H1 (cell line): ENCODE data around the gene CDC5L. TPM values are rescaled to one million over a fixed set of nuclear protein-coding genes. Genes with fewer than 3 reads are reported as not detected.

ENCODE experiments used
- CTCF ChIA-PET: fragments of 300-600 bp; sonication (Branson Sonifier 250); formaldehyde crosslinking; loops from one replicate; lab custom pipeline; 2021; ENCODE audit not compliant: partially characterized antibody; lab: Charles Lee
- POLR2A ChIA-PET: fragments of 300-600 bp; sonication (Branson Sonifier 250); formaldehyde crosslinking; loops from one replicate; lab custom pipeline; 2021; ENCODE audit warnings: inconsistent platforms; ENCODE audit not compliant: partially characterized antibody; lab: Charles Lee
- DNase-seq, 2 experiments: peaks; one replicate each; pipeline versions ENCODE4 v3.0.0 to v3.0.0-alpha.2; 2010 to 2022; ENCODE audit warnings: low spot score in 2 of 2, low read depth in 1 of 2, mixed read lengths in 1 of 2
- FAIRE-seq: peaks from 2 replicates; lab custom pipeline; 2011; peaks lifted over from hg19 to GRCh38; lab: Jason Lieb, UNC
- H2AFZ ChIP-seq: 2 replicates; pipeline ENCODE4 v1.8.1; 2012; ENCODE audit warnings: low read length, inconsistent platforms
- H2AK5ac ChIP-seq: 2 replicates; pipeline ENCODE4 v1.6.1; 2013; ENCODE audit warnings: low read depth, low read length
- H2BK120ac ChIP-seq: replicated peaks from 2 replicates; pipeline ENCODE3; 2013; ENCODE audit warnings: low read depth, low read length, inconsistent platforms
- H2BK12ac ChIP-seq: 2 replicates; pipeline ENCODE4 v1.6.1; 2013; ENCODE audit warnings: low read depth, low read length
- H2BK15ac ChIP-seq: 2 replicates; pipeline ENCODE4 v1.6.1; 2013; ENCODE audit warnings: low read length
- H2BK20ac ChIP-seq: 2 replicates; pipeline ENCODE4 v1.6.1; 2013; ENCODE audit warnings: low read length
- H2BK5ac ChIP-seq: 2 replicates; pipeline ENCODE4 v1.6.1; 2013; ENCODE audit warnings: low read depth, low read length
- H3K14ac ChIP-seq: 2 replicates; pipeline ENCODE4 v1.6.1; 2013; ENCODE audit warnings: inconsistent platforms; ENCODE audit not compliant: insufficient read length
- H3K18ac ChIP-seq: 2 replicates; pipeline ENCODE4 v1.6.1; 2013; ENCODE audit warnings: low read length; ENCODE audit errors: extremely low read depth
- H3K23ac ChIP-seq: 2 replicates; pipeline ENCODE4 v1.6.1; 2013; ENCODE audit warnings: inconsistent platforms; ENCODE audit not compliant: insufficient read length
- H3K23me2 ChIP-seq: 2 replicates; pipeline ENCODE4 v1.6.1; 2013; ENCODE audit warnings: low read depth, low read length
- H3K27ac ChIP-seq: 2 replicates; pipeline ENCODE4 v1.6.1; 2011; ENCODE audit warnings: low read depth, low read length, inconsistent platforms
- H3K27me3 ChIP-seq, 4 experiments: replicated peaks in 1 of 4; 1 replicate in 1 of 4; 2 replicates in 3 of 4; pipeline versions ENCODE4 v1.6.1 to v1.8.1; 2011 to 2013; ENCODE audit warnings: low read length in 3 of 4, mild to moderate bottlenecking in 3 of 4, inconsistent platforms in 2 of 4, mixed read lengths in 2 of 4, moderate library complexity in 1 of 4; ENCODE audit not compliant: control insufficient read depth in 3 of 4, insufficient read depth in 3 of 4; ENCODE audit errors: extremely low read depth in 1 of 4
- H3K36me3 ChIP-seq, 4 experiments: 2 replicates each; pipeline versions ENCODE4 v1.6.1 to v1.8.1; 2011 to 2013; ENCODE audit warnings: mild to moderate bottlenecking in 4 of 4, low read length in 3 of 4, moderate library complexity in 2 of 4, control low read depth in 1 of 4, inconsistent platforms in 1 of 4; ENCODE audit not compliant: insufficient read depth in 4 of 4, control insufficient read depth in 2 of 4
- H3K4ac ChIP-seq: replicated peaks from 2 replicates; pipeline ENCODE3; 2013; ENCODE audit warnings: low read length, low read depth, mixed read lengths, inconsistent platforms; ENCODE audit not compliant: insufficient read length
- H3K4me1 ChIP-seq, 4 experiments: replicated peaks in 1 of 4; 1 replicate in 1 of 4; 2 replicates in 3 of 4; pipeline versions ENCODE4 v1.6.1 to v1.8.1; 2011 to 2013; ENCODE audit warnings: low read length in 3 of 4, inconsistent platforms in 2 of 4, mixed read lengths in 1 of 4; ENCODE audit not compliant: insufficient read depth in 4 of 4, control insufficient read depth in 3 of 4
- H3K4me2 ChIP-seq, 2 experiments: 2 replicates each; pipeline versions ENCODE4 v1.6.1 to v1.8.1; 2011 to 2013; ENCODE audit warnings: low read depth in 2 of 2, low read length in 2 of 2, control low read depth in 1 of 2, inconsistent platforms in 1 of 2, mild to moderate bottlenecking in 1 of 2; ENCODE audit not compliant: insufficient read depth in 1 of 2
- H3K4me3 ChIP-seq, 4 experiments: fragments of 200-600, 300-600 bp in 1 of 4; sonication (generic), shearing (Covaris generic), sonication (Bioruptor Twin) in 1 of 4; 2 replicates each; pipeline versions ENCODE4 v1.5.1 to v1.8.1; 2011 to 2016; ENCODE audit warnings: low read length in 4 of 4, low read depth in 3 of 4, control low read depth in 2 of 4, inconsistent platforms in 2 of 4, mild to moderate bottlenecking in 2 of 4, mixed read lengths in 1 of 4, moderate library complexity in 1 of 4; ENCODE audit not compliant: insufficient read depth in 2 of 4; ENCODE audit errors: extremely low read depth in 1 of 4
- H3K56ac ChIP-seq: replicated peaks from 2 replicates; pipeline ENCODE3; 2013; ENCODE audit warnings: low read depth, mild to moderate bottlenecking, mixed read lengths, low read length, inconsistent platforms; ENCODE audit not compliant: insufficient read length
- H3K79me1 ChIP-seq: 2 replicates; pipeline ENCODE4 v1.6.1; 2013; ENCODE audit warnings: low read depth, low read length, control low read depth
- H3K79me2 ChIP-seq, 2 experiments: 2 replicates each; pipeline versions ENCODE4 v1.6.1 to v1.8.1; 2012 to 2013; ENCODE audit warnings: low read length in 2 of 2, mild to moderate bottlenecking in 2 of 2, inconsistent platforms in 1 of 2; ENCODE audit not compliant: insufficient read depth in 2 of 2, control insufficient read depth in 1 of 2
- H3K9ac ChIP-seq, 4 experiments: replicated peaks in 1 of 4; 1 replicate in 1 of 4; 2 replicates in 3 of 4; pipeline versions ENCODE4 v1.6.1 to v1.8.1; 2011 to 2013; ENCODE audit warnings: low read depth in 3 of 4, low read length in 3 of 4, control low read depth in 2 of 4, mild to moderate bottlenecking in 2 of 4, moderate library complexity in 2 of 4, inconsistent platforms in 1 of 4; ENCODE audit errors: extremely low read depth in 1 of 4
- H3K9me3 ChIP-seq, 2 experiments: 2 replicates each; pipeline versions ENCODE4 v1.6.1 to v1.8.1; 2012 to 2013; ENCODE audit warnings: mild to moderate bottlenecking in 2 of 2, moderate library complexity in 2 of 2, control low read depth in 1 of 2, inconsistent platforms in 1 of 2, low read depth in 1 of 2, low read length in 1 of 2, mixed read lengths in 1 of 2; ENCODE audit not compliant: insufficient read depth in 2 of 2
- H4K20me1 ChIP-seq, 2 experiments: replicated peaks in 1 of 2; 2 replicates each; pipeline versions ENCODE3 to v1.8.1; 2011 to 2013; ENCODE audit warnings: inconsistent platforms in 2 of 2, low read length in 2 of 2, mild to moderate bottlenecking in 1 of 2; ENCODE audit not compliant: insufficient read depth in 2 of 2, control insufficient read depth in 1 of 2
- H4K5ac ChIP-seq: 2 replicates; pipeline ENCODE4 v1.6.1; 2013; ENCODE audit warnings: low read length, low read depth, mixed read lengths, inconsistent platforms; ENCODE audit not compliant: insufficient read length
- H4K8ac ChIP-seq: 2 replicates; pipeline ENCODE4 v1.8.0; 2013; ENCODE audit warnings: mild to moderate bottlenecking, moderate library complexity, low read length, inconsistent platforms; ENCODE audit not compliant: insufficient read depth; ENCODE audit errors: extremely low read depth
- H4K91ac ChIP-seq: replicated peaks from 2 replicates; pipeline ENCODE3; 2013; ENCODE audit warnings: low read length, mixed read lengths, inconsistent platforms; ENCODE audit not compliant: insufficient read length
- BCL11A ChIP-seq, 2 experiments: IDR thresholded peaks; one replicate each; pipeline ENCODE4 v1.6.1; 2011; ENCODE audit warnings: low read depth in 2 of 2, low read length in 2 of 2, mild to moderate bottlenecking in 2 of 2
- CREB1 ChIP-seq: IDR thresholded peaks from 2 replicates; pipeline ENCODE4 v1.6.1; 2012; ENCODE audit warnings: inconsistent platforms
- CTBP2 ChIP-seq: IDR thresholded peaks from 2 replicates; pipeline ENCODE4 v1.7.0; 2011; ENCODE audit warnings: borderline replicate concordance, mild to moderate bottlenecking, moderate library complexity, mixed read lengths, low read length; ENCODE audit not compliant: insufficient read depth, insufficient read length
- EP300 ChIP-seq, 2 experiments: IDR thresholded peaks; 1 replicate in 1 of 2; 2 replicates in 1 of 2; pipeline ENCODE4 v1.6.1; 2011 to 2012; ENCODE audit warnings: low read depth in 2 of 2, low read length in 2 of 2, mild to moderate bottlenecking in 2 of 2, borderline replicate concordance in 1 of 2, inconsistent platforms in 1 of 2, moderate library complexity in 1 of 2
- HDAC2 ChIP-seq, 2 experiments: fragments of 300-600 bp in 1 of 2; sonication (generic) in 1 of 2; IDR thresholded peaks; 2 replicates each; pipeline ENCODE4 v1.6.1; 2011 to 2012; ENCODE audit warnings: low read depth in 2 of 2, low read length in 2 of 2, mild to moderate bottlenecking in 2 of 2, moderate library complexity in 2 of 2, borderline replicate concordance in 1 of 2, inconsistent platforms in 1 of 2
- POLR2AphosphoS5 ChIP-seq: IDR thresholded peaks from 2 replicates; pipeline ENCODE4 v1.6.1; 2011; ENCODE audit warnings: low read depth, low read length
- RNF2 ChIP-seq: fragments of 200-900, 300-1000 bp; sonication (generic); IDR thresholded peaks from 2 replicates; pipeline ENCODE4 v1.7.1; 2016; ENCODE audit warnings: borderline replicate concordance, low read depth, mild to moderate bottlenecking, antibody characterized with exemption, low read length; ENCODE audit not compliant: poor library complexity, severe bottlenecking; ENCODE audit errors: missing control alignments
- SAP30 ChIP-seq: fragments of 300-600 bp; sonication (generic); IDR thresholded peaks from 2 replicates; pipeline ENCODE4 v1.7.1; 2012; ENCODE audit warnings: low read length, moderate library complexity, mild to moderate bottlenecking, inconsistent platforms; ENCODE audit not compliant: insufficient read depth, insufficient replicate concordance
- SIRT6 ChIP-seq: IDR thresholded peaks from one replicate; pipeline ENCODE4 v1.7.1; 2012; ENCODE audit warnings: low read length, inconsistent platforms
- WGBS, 2 experiments: shearing (Covaris generic) in 1 of 2; methylation state at CpG; one replicate each; pipeline versions ENCODE4 v1.1.6 to v1.1.7; 2013 to 2015; ENCODE audit warnings: low lambda C conversion rate in 2 of 2, mixed read lengths in 2 of 2, inconsistent platforms in 1 of 2, low coverage in 1 of 2, missing lambda C conversion rate in 1 of 2; ENCODE audit not compliant: insufficient replicate concordance in 2 of 2, insufficient coverage in 1 of 2, insufficient read length in 1 of 2; ENCODE audit errors: extremely low coverage in 1 of 2, missing lambda C conversion rate in 1 of 2; 5-methylcytosine and 5-hydroxymethylcytosine counted together
- polyA plus RNA-seq, 7 experiments: library from polyadenylated mRNA; depleted of rRNA in 3 of 7; stranded (reverse) in 5 of 7; unstranded in 2 of 7; fragments of >200 nt in 5 of 7; fragments of 200-250 nt in 2 of 7; gene quantifications; 1 replicate in 5 of 7; 2 replicates in 1 of 7; 4 replicates in 1 of 7; pipeline versions ENCODE4 v1.2.1 to v1.2.3, GENCODE V29; 2011 to 2013; ENCODE audit warnings: missing spikeins in 2 of 7, mixed read lengths in 2 of 7
- total RNA-seq: library from RNA; stranded (reverse); fragmentation: NEBNext Ultra II Directional; extraction: Animal tissue kit (Norgen Biotek cat#: 25700); gene quantifications from 2 replicates; pipeline ENCODE4 v1.2.1, GENCODE V29; 2021
- TF ChIP-seq, protein P1 (sequence below): IDR thresholded peaks from 2 replicates; pipeline ENCODE4 v1.6.1; 2012; ENCODE audit warnings: low read length, inconsistent platforms

Gene CDC5L
- total and polyA plus RNA-seq, 2 of the 8 experiments (the other 6 are each of a cell fraction or from before 2014, with no cell fraction given): 8.4 to 32.8 TPM

DNA sequence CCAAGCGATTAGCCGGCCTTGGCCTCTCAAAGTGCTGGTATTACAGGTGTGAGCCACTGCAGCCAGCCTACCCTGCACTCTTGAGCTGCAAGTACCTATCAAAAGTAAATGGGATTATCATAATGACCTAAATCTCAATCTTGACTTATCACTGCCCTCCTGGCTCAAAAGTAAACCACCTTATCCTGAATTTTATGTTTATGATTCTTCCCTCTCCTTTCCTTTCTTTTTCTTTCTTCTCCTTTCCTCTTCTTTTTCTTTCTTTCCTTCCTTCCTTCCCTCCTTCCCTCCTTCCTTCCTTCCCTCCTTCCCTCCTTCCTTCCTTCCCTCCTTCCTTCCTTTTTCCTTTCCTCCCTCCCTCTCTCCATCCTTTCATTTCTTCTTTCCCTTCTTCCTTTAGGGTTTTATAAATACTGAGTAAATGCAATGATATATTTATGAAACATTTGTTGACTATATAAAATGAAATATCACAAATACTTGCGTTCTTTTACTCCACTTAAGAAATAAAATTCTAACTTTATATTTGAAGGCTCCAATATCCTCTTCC is 24.1 kb upstream of the CDC5L start:
- Histone ChIP-seq H3K4me3 (no peak overlapping the region), H3K36me3 (no peaks in the 10 kb centered on the region), H4K8ac (no peak overlapping the region), H3K14ac (no peak overlapping the region), H3K9me3 (no peaks in the 10 kb centered on the region), H3K27ac (no peak overlapping the region), H2AFZ (no peak overlapping the region), H3K23ac (no peak overlapping the region), H2BK120ac (no peak overlapping the region), H2BK15ac (no peak overlapping the region), H2BK20ac (no peak overlapping the region), H3K56ac (no peak overlapping the region), H3K79me1 (no peaks in the 10 kb centered on the region), H3K4ac (no peak overlapping the region), H2BK12ac (no peak overlapping the region), H3K23me2 (no peaks in the 10 kb centered on the region; the same call in 1 of the 2 replicates), H3K4me2 (no peak overlapping the region), H2BK5ac (no peak overlapping the region), H2AK5ac (no peak overlapping the region), H3K79me2 (no peaks in the 10 kb centered on the region), H3K4me1 (no peaks in the 10 kb centered on the region), H3K18ac (no peak overlapping the region), H4K20me1 (no peaks in the 10 kb centered on the region), H3K9ac (no peak overlapping the region), H3K27me3 (no peaks in the 10 kb centered on the region), H4K5ac (no peak overlapping the region), H4K91ac (no peak overlapping the region)
- no peak for FAIRE-seq
- 90% methylated on average over 3 of the region's 3 CpGs; no CpG with 5 or more reads in 1 of the 2 experiments for WGBS, 2 experiments
- CTCF ChIA-PET: no interaction called here
- DNase-seq: no peak
- POLR2A ChIA-PET: no interaction called here
- no peak for TF ChIP-seq CTBP2
- TF ChIP-seq RNF2: no peak
- no peak for TF ChIP-seq SIRT6
- TF ChIP-seq, protein P1, sequence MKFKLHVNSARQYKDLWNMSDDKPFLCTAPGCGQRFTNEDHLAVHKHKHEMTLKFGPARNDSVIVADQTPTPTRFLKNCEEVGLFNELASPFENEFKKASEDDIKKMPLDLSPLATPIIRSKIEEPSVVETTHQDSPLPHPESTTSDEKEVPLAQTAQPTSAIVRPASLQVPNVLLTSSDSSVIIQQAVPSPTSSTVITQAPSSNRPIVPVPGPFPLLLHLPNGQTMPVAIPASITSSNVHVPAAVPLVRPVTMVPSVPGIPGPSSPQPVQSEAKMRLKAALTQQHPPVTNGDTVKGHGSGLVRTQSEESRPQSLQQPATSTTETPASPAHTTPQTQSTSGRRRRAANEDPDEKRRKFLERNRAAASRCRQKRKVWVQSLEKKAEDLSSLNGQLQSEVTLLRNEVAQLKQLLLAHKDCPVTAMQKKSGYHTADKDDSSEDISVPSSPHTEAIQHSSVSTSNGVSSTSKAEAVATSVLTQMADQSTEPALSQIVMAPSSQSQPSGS: no peak
- no peak for TF ChIP-seq POLR2AphosphoS5
- no peak for TF ChIP-seq CREB1
- no peak for TF ChIP-seq SAP30
- TF ChIP-seq EP300 (IDR thresholded peaks at IDR 0.05; ENCODE audit: borderline replicate concordance in 1 of 2, low read depth in 2 of 2, low read length in 2 of 2): no peak
- no peak for TF ChIP-seq BCL11A (IDR thresholded peaks at IDR 0.05; ENCODE audit: low read depth in 2 of 2, low read length in 2 of 2)
- TF ChIP-seq HDAC2 (IDR thresholded peaks at IDR 0.05; ENCODE audit: borderline replicate concordance in 1 of 2, low read depth in 2 of 2, low read length in 2 of 2): no peak
